ENCODE measurements around the gene GCN1. TPM values are rescaled to one million over a fixed set of nuclear protein-coding genes. Genes with fewer than 3 reads are reported as not detected.

Gene GCN1
- total RNA-seq, 1 experiment from 2014 or later = 254 TPM

DNA sequence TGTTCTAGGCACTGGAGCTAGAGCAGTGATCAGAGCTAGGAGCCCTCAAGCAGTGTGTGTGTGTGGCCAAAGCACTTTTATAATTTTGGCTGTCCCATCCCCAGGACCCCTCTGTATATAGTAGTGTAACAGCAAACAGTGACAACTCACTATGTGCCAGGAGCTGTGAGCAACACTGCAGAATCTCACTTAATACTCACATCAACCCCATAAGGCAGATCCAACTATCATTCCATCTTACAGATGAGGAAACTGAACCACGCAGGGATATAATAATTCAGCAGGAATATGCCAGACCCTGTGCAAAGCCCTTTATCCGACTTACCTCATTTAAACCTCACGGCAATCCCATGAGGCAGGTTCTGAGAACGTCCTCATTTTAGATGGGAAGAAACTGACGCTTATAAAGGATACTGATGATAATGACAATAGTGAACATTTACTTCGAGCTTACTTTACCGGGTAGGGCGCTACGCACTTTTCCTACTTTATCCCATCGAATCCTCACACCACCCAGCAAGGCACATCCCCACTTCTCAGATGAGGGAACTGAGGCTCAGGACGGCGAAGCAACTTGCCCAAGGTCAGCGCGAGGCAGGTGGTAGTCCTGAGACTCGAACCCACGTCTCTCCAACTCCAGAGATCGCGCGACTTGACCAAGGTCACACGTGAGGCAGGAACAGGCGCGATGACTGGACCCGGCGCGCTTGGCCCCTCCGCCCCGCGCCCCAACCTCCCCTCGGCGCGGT, 78.6 kb downstream of the GCN1 start:
- ChIA-PET CTCF (interaction anchor here (0.5 kb wide), 1 partner anchor 53 kb away, joined by 6 read pairs; no protein-coding TSS in a partner anchor), POLR2A (ENCODE audit: unreplicated experiment) (interaction anchor here (0.6 to 1.9 kb wide), 6 partner anchors 18 to 209 kb away, joined by 3 to 20 read pairs (median 5); partner anchors contain the start of genes RNU4-2, RPLP0 and SIRT4)
- ATAC-seq = peak; percentile 4
- Histone ChIP-seq H3K9ac (ENCODE audit: low read length) (peak overlapping the region; percentile 95), H3K4me3 (ENCODE audit: low read length) (peak overlapping the region; percentile 81), H2AFZ (ENCODE audit: low read length) (no peak overlapping the region), H3K27me3 (ENCODE audit: low read length) (no peaks in the 10 kb centered on the region), H3K9me3 (ENCODE audit: low read length) (no peaks in the 10 kb centered on the region), H3K36me3 (ENCODE audit: low read depth, low read length) (peaks cover 9% of the 10 kb centered on the region), H3K27ac (ENCODE audit: low read length) (no peak overlapping the region), H3F3A (ENCODE audit: low read length, unreplicated experiment) (no peaks in the 10 kb centered on the region), H4K20me1 (ENCODE audit: low read length) (peaks cover 20% of the 10 kb centered on the region), H3K9me2 (replicated peaks; ENCODE audit: low read length) (no peaks in the 10 kb centered on the region), H3K79me2 (ENCODE audit: low read length) (peaks cover 77% of the 10 kb centered on the region), H3K4me1 (ENCODE audit: insufficient read depth, low read length) (peaks cover 32% of the 10 kb centered on the region), H3K4me2 (ENCODE audit: low read length) (peak overlapping the region; percentile 90)
- peak; percentile 36 for DNase-seq
- BruUV-seq (replicated peaks) = TSS peak; percentile 73
- intact Hi-C loops (cut with micrococcal nuclease) = no loop called here
- TF ChIP-seq, protein P1, sequence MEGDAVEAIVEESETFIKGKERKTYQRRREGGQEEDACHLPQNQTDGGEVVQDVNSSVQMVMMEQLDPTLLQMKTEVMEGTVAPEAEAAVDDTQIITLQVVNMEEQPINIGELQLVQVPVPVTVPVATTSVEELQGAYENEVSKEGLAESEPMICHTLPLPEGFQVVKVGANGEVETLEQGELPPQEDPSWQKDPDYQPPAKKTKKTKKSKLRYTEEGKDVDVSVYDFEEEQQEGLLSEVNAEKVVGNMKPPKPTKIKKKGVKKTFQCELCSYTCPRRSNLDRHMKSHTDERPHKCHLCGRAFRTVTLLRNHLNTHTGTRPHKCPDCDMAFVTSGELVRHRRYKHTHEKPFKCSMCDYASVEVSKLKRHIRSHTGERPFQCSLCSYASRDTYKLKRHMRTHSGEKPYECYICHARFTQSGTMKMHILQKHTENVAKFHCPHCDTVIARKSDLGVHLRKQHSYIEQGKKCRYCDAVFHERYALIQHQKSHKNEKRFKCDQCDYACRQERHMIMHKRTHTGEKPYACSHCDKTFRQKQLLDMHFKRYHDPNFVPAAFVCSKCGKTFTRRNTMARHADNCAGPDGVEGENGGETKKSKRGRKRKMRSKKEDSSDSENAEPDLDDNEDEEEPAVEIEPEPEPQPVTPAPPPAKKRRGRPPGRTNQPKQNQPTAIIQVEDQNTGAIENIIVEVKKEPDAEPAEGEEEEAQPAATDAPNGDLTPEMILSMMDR (conservative IDR thresholded peaks at IDR 0.05; ENCODE audit: low read depth, low read length) = no peak
- TF ChIP-seq EZH2phosphoT487 (IDR thresholded peaks at IDR 0.05; ENCODE audit: borderline replicate concordance, low read length) = no peak
- TF ChIP-seq EZH2 (IDR thresholded peaks at IDR 0.05; ENCODE audit: low read length, unreplicated experiment) = no peak

GRCh38 chr12:120115066-120115465, 79.4 kb downstream of the GCN1 start:
- Histone ChIP-seq H3K36me3 (ENCODE audit: low read depth, low read length) (peaks cover 9% of the 10 kb centered on the region), H3K27me3 (ENCODE audit: low read length) (no peaks in the 10 kb centered on the region), H3K4me3 (ENCODE audit: low read length) (peak overlapping the region; percentile 81), H3K9me3 (ENCODE audit: low read length) (no peaks in the 10 kb centered on the region), H3K4me1 (ENCODE audit: insufficient read depth, low read length) (peaks cover 32% of the 10 kb centered on the region), H2AFZ (ENCODE audit: low read length) (no peak overlapping the region), H3K9ac (ENCODE audit: low read length) (peak overlapping the region; percentile 95; the same call in 1 of the 2 replicates), H3K27ac (ENCODE audit: low read length) (no peak overlapping the region), H3K4me2 (ENCODE audit: low read length) (peak overlapping the region; percentile 90), H4K20me1 (ENCODE audit: low read length) (peaks cover 25% of the 10 kb centered on the region), H3K9me2 (replicated peaks; ENCODE audit: low read length) (no peaks in the 10 kb centered on the region), H3K79me2 (ENCODE audit: low read length) (peaks cover 85% of the 10 kb centered on the region), H3F3A (ENCODE audit: low read length, unreplicated experiment) (no peaks in the 10 kb centered on the region)
- ChIA-PET CTCF (interaction anchor here (0.5 kb wide), 1 partner anchor 54 kb away, joined by 6 read pairs; no protein-coding TSS in a partner anchor), POLR2A (ENCODE audit: unreplicated experiment) (no interaction called here)
- BruUV-seq (replicated peaks) = no TSS peak
- DNase-seq = no peak
- no peak for ATAC-seq
- TF ChIP-seq, protein P1 (conservative IDR thresholded peaks at IDR 0.05; ENCODE audit: low read depth, low read length) = no peak
- TF ChIP-seq EZH2phosphoT487 (IDR thresholded peaks at IDR 0.05; ENCODE audit: borderline replicate concordance, low read length) (no peak), EZH2 (IDR thresholded peaks at IDR 0.05; ENCODE audit: low read length, unreplicated experiment) (no peak)
- intact Hi-C loops (cut with micrococcal nuclease) = no loop called here

Measured in PC-3 (cell line).